ENCODE measurements around the gene NPTN.
"Not testable (repeated sequence)": the region's sequence is repeated elsewhere in the genome, so short reads cannot be mapped to it uniquely, and the experiment has no call there.

The NPTN gene

GRCh38 chr15:73577593-73577992 lies 55.6 kb downstream of the NPTN start:
- not testable (repeated sequence) for H3K4me3 Mint-ChIP-seq; H3K27ac Mint-ChIP-seq; H3K9me3 Mint-ChIP-seq; H3K27me3 Mint-ChIP-seq (ENCODE audit: low read depth)
- peaks cover 34% of the 10 kb centered on the region for H3K4me1 Mint-ChIP-seq (ENCODE audit: low read depth)
- H3K36me3 Mint-ChIP-seq (ENCODE audit: low read depth), result peaks cover 35% of the 10 kb centered on the region

- H3K27me3 Mint-ChIP-seq (ENCODE audit: low read depth), result no peaks in the 10 kb centered on the region
- peaks cover 38% of the 10 kb centered on the region for H3K36me3 Mint-ChIP-seq (ENCODE audit: low read depth)
- H3K9me3 Mint-ChIP-seq, result no peaks in the 10 kb centered on the region
- peak overlapping the region; percentile 78 for H3K27ac Mint-ChIP-seq
- H3K4me3 Mint-ChIP-seq, result no peak overlapping the region
- H3K4me1 Mint-ChIP-seq (ENCODE audit: low read depth), result peaks cover 46% of the 10 kb centered on the region
These were observed 57.4 kb downstream of the NPTN start for GRCh38 chr15:73575636-73576247.

GRCh38 chr15:73573572-73573971 lies 59.6 kb downstream of the NPTN start:
- no peaks in the 10 kb centered on the region for H3K9me3 Mint-ChIP-seq
- H3K36me3 Mint-ChIP-seq (ENCODE audit: low read depth), result peaks cover 53% of the 10 kb centered on the region
- peak overlapping the region; percentile 16 for H3K27ac Mint-ChIP-seq
- H3K4me3 Mint-ChIP-seq, result no peak overlapping the region
- H3K27me3 Mint-ChIP-seq (ENCODE audit: low read depth), result no peaks in the 10 kb centered on the region
- H3K4me1 Mint-ChIP-seq (ENCODE audit: low read depth), result peaks cover 61% of the 10 kb centered on the region

- Mint-ChIP-seq H3K9me3 (no peaks in the 10 kb centered on the region), H3K36me3 (ENCODE audit: low read depth) (peaks cover 53% of the 10 kb centered on the region), H3K27ac (peak overlapping the region; percentile 46)
These were observed 60.2 kb downstream of the NPTN start for GRCh38 chr15:73573037-73573436.

GRCh38 chr15:73572296-73572695 lies 60.9 kb downstream of the NPTN start:
- Mint-ChIP-seq H3K9me3 (no peaks in the 10 kb centered on the region), H3K4me1 (ENCODE audit: low read depth) (peaks cover 53% of the 10 kb centered on the region), H3K36me3 (ENCODE audit: low read depth) (peaks cover 50% of the 10 kb centered on the region), H3K4me3 (no peak overlapping the region), H3K27ac (no peak overlapping the region), H3K27me3 (ENCODE audit: low read depth) (no peaks in the 10 kb centered on the region)

More at GRCh38 chr15:73573037-73573436, 60.2 kb downstream of the NPTN start:
- H3K27me3 Mint-ChIP-seq (ENCODE audit: low read depth), result no peaks in the 10 kb centered on the region
- no peak overlapping the region for H3K4me3 Mint-ChIP-seq
- peaks cover 57% of the 10 kb centered on the region for H3K4me1 Mint-ChIP-seq (ENCODE audit: low read depth)

DNA sequence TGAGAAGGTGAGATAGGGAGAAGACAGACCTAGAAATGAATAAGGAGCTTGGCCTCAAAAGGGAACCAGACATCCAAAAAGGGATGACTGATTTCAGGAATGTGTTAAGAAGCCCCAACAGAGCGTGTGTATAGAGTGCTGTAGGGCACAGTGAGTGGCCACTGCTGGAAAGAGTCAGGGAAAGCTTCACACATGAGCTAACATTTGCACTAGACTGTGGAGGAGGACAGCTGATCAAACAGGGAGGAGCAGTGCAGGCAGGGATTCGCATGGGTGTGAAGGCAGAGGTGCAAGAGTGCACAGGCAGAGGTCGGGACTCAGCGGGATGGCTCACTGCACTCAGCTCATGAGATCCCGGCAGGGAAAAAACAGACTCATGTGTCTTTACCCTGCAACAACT lies 61.8 kb downstream of the NPTN start:
- Mint-ChIP-seq H3K27ac (peak overlapping the region; percentile 69), H3K36me3 (ENCODE audit: low read depth) (peaks cover 46% of the 10 kb centered on the region), H3K9me3 (no peaks in the 10 kb centered on the region), H3K4me3 (no peak overlapping the region), H3K27me3 (ENCODE audit: low read depth) (no peaks in the 10 kb centered on the region), H3K4me1 (ENCODE audit: low read depth) (peaks cover 49% of the 10 kb centered on the region)

DNA sequence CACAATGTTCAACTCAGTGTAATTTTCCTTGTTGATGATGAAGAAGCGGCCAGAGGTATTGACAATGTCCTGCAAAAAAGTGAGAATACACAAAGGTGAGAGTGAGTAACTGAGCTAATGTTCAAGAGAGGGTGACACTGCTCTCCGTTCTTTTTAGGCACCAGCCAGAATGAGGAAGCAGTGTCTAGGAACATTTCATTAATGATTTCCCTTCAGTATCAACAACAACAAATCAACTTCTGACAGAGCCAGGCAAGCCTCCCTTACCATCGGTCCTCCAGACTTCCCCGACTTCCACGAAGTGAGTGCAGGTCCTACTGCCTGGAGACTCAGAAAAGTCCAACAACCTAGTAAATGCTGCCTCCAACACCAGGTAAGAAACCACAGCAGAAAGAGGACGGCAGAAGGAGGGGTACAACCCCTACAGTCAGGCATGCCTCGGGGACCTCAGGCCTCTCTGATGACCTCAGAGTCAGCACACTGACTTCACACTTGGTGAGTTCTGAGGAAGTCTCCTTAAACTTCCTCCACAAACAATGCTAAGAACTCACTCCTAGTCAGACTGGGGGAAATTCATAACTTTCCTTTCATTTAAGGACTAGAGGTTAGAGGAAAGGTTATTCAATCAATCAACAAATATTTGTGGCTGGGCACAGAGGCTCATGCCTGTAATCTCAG lies 62.7 kb downstream of the NPTN start:
- H3K9me3 Mint-ChIP-seq, result no peaks in the 10 kb centered on the region
- H3K27ac Mint-ChIP-seq, result peak overlapping the region; percentile 69
- H3K27me3 Mint-ChIP-seq (ENCODE audit: low read depth), result no peaks in the 10 kb centered on the region
- H3K36me3 Mint-ChIP-seq (ENCODE audit: low read depth), result peaks cover 47% of the 10 kb centered on the region
- H3K4me1 Mint-ChIP-seq (ENCODE audit: low read depth), result peaks cover 45% of the 10 kb centered on the region
- peak overlapping the region; percentile 45 for H3K4me3 Mint-ChIP-seq

DNA sequence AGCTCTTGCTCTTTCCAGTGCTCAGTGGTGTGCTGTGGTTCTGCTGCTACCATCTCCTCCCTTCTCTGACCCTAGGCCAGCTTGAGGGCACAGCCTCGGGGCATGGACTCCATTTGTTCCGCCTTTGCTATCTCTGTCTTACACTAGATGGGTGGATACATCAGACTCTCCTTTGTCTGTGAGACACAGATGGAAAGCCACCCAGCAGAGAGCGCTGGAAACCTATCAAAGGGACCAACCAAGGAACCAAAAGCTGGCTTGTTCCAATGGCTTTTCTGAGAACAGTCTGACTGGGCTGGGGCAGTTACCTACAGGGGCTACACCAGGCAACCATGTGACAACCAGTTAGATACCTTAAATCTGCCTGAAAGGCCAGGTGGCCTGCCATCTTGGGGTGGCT lies 63.8 kb downstream of the NPTN start:
- no peaks in the 10 kb centered on the region for H3K9me3 Mint-ChIP-seq
- peak overlapping the region; percentile 63 for H3K4me3 Mint-ChIP-seq
- H3K27ac Mint-ChIP-seq, result peak overlapping the region; percentile 74
- H3K4me1 Mint-ChIP-seq (ENCODE audit: low read depth), result peaks cover 51% of the 10 kb centered on the region
- no peaks in the 10 kb centered on the region for H3K27me3 Mint-ChIP-seq (ENCODE audit: low read depth)
- peaks cover 51% of the 10 kb centered on the region for H3K36me3 Mint-ChIP-seq (ENCODE audit: low read depth)

DNA sequence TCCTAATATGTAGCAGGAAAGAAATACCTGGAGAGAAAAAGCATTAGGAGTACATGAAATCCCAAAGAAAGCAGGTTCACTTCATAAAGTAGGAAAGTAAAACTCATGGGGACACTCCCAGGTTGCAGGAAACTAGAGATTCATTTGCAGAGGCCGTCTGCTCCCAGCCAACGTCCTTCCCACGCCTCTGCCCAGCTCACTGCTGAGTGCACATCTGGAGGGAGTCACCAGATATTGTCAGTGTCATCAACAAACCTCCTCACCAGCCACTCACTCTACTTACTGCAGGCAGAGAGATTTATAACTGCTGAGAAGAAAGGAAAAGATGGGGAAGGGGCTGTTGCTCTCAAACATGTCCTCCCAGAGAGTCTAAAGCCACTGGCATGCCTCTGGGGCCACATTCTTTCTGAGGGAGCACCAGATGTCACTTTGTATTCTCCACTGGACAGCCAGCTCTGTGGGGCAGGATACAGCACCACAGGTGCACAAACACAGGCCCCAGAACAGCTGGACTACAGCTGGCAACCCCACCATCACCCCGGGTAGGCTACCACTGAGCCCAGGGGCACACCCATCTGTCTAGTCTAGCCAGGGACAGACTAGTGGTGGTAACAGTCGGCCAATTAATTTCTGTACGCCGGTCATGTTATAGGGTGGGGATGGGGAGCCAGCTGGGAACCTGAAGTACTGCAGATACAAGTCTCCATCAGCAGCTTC lies 64.5 kb downstream of the NPTN start:
- no peak overlapping the region for H3K27ac Mint-ChIP-seq
- peaks cover 49% of the 10 kb centered on the region for H3K36me3 Mint-ChIP-seq (ENCODE audit: low read depth)
- H3K4me1 Mint-ChIP-seq (ENCODE audit: low read depth), result peaks cover 50% of the 10 kb centered on the region
- peak overlapping the region; percentile 63 for H3K4me3 Mint-ChIP-seq
- no peaks in the 10 kb centered on the region for H3K9me3 Mint-ChIP-seq
- H3K27me3 Mint-ChIP-seq (ENCODE audit: low read depth), result no peaks in the 10 kb centered on the region

DNA sequence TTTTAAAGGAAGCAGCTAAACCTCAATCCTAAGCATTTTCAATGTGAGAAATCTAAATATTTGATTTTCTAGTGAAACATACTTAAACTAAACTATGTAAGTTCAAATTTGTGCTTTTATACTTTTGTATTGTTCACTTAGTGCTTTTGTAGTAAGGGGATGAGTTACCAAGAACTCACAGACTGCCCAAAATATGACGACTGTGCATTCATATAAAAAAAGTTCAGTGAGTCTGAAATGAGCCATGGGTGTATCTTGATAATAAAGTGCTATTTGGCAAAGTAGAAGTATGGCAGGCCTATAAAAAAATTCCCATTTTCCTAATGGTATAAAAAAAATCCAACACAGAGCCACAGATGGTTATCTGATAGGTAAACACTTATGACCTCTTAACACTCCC lies 66.2 kb downstream of the NPTN start:
- Mint-ChIP-seq H3K36me3 (ENCODE audit: low read depth) (peaks cover 50% of the 10 kb centered on the region), H3K9me3 (no peaks in the 10 kb centered on the region), H3K4me1 (ENCODE audit: low read depth) (peaks cover 43% of the 10 kb centered on the region), H3K4me3 (peak overlapping the region; percentile 60), H3K27ac (no peak overlapping the region), H3K27me3 (ENCODE audit: low read depth) (no peaks in the 10 kb centered on the region)

DNA sequence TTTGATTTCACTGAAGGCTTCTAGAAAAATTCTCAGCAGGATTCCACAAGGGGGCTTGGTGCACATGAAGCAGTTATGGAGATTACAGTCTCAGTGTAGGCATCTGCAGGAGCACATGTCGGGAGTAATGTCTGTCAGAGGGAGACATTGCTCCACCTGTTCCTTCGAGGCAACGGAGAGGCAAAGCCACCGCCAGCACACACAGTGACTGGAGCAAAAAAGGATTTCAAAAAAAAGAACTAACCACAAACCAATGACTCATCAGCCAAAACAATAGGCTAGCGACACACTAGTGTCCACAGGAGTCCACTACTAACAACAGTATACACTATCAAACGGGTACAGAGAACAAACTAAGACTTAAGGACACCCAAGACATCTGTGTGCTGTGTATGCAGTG lies 68.9 kb downstream of the NPTN start:
- Mint-ChIP-seq H3K27ac (no peak overlapping the region), H3K36me3 (ENCODE audit: low read depth) (peaks cover 33% of the 10 kb centered on the region), H3K9me3 (no peaks in the 10 kb centered on the region), H3K4me3 (peak overlapping the region; percentile 33), H3K4me1 (ENCODE audit: low read depth) (peaks cover 22% of the 10 kb centered on the region), H3K27me3 (ENCODE audit: low read depth) (no peaks in the 10 kb centered on the region)

- Mint-ChIP-seq H3K36me3 (ENCODE audit: low read depth) (peaks cover 28% of the 10 kb centered on the region), H3K27me3 (ENCODE audit: low read depth) (no peaks in the 10 kb centered on the region), H3K27ac (peak overlapping the region; percentile 3), H3K9me3 (no peaks in the 10 kb centered on the region), H3K4me3 (no peak overlapping the region), H3K4me1 (ENCODE audit: low read depth) (peaks cover 15% of the 10 kb centered on the region)
These were observed 72.6 kb downstream of the NPTN start for GRCh38 chr15:73560501-73561117.

GRCh38 chr15:73558529-73558928 lies 74.7 kb downstream of the NPTN start:
- H3K4me1 Mint-ChIP-seq (ENCODE audit: low read depth), result peaks cover 3% of the 10 kb centered on the region

DNA sequence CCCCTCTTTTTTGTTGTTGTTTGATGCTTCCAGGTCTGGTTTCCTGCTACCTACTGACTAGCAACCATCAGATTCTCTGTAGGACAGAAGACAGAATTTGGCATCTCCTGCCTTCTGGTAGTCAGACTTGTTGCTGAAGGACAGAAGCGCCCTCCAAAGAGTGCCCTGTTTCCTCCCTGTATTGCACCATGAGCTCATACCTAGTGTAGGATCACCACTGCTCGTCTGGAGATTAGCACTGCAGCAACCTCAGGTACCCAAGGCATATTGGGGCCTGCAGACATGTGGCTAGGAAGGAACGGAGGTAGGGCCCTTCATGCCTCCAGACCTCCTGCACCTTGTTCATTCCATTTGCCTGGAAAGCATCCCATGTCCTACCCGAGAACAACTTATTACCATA lies 78.1 kb downstream of the NPTN start:
- Mint-ChIP-seq H3K4me3 (no peak overlapping the region), H3K27ac (no peak overlapping the region), H3K4me1 (ENCODE audit: low read depth) (no peaks in the 10 kb centered on the region), H3K27me3 (ENCODE audit: low read depth) (no peaks in the 10 kb centered on the region), H3K9me3 (no peaks in the 10 kb centered on the region), H3K36me3 (ENCODE audit: low read depth) (peaks cover 7% of the 10 kb centered on the region)

More at GRCh38 chr15:73558529-73558928, 74.7 kb downstream of the NPTN start:
- Mint-ChIP-seq H3K27ac (no peak overlapping the region), H3K9me3 (no peaks in the 10 kb centered on the region), H3K4me3 (no peak overlapping the region), H3K36me3 (ENCODE audit: low read depth) (peaks cover 18% of the 10 kb centered on the region), H3K27me3 (ENCODE audit: low read depth) (no peaks in the 10 kb centered on the region)
